Suprapubic skin (tissue), 4 donors: ENCODE results near the gene ZNF335.

Experiments used
- CTCF ChIP-seq, 2 donors: fragments of 200-600 bp in 1 of 2; fragments of 450-650 bp in 1 of 2; sonication (generic) in 1 of 2; IDR thresholded peaks; one replicate each; pipeline ENCODE4 v1.5.1; 2016 to 2019; ENCODE audit warnings: antibody characterized with exemption in 2 of 2, mild to moderate bottlenecking in 1 of 2, moderate library complexity in 1 of 2
- EP300 ChIP-seq: sonication (generic); formaldehyde crosslinking; IDR thresholded peaks from one replicate; pipeline ENCODE4 v1.6.1; 2017; ENCODE audit warnings: antibody characterized with exemption
- POLR2A ChIP-seq, 2 donors: fragments of 450-650 bp; IDR thresholded peaks; one replicate each; pipeline ENCODE4 v1.6.1; 2017; ENCODE audit warnings: antibody characterized with exemption in 2 of 2, mild to moderate bottlenecking in 2 of 2, moderate library complexity in 2 of 2
- POLR2AphosphoS5 ChIP-seq, 3 donors: sonication (generic); formaldehyde crosslinking; IDR thresholded peaks; one replicate each; pipeline ENCODE4 v1.6.1; 2017; ENCODE audit warnings: antibody characterized with exemption in 3 of 3

GRCh38 chr20:45899046-45899835 is 72.8 kb downstream of the ZNF335 start:
- TF ChIP-seq POLR2A (IDR thresholded peaks at IDR 0.05) = no peak
- TF ChIP-seq CTCF (IDR thresholded peaks at IDR 0.05) = no peak
- TF ChIP-seq POLR2AphosphoS5 (IDR thresholded peaks at IDR 0.05) = no peak
- TF ChIP-seq EP300 = no peak
